GM23248 (cell line): Measurements from ENCODE around the gene ASAP2.

Experiments
- EZH2 ChIP-seq: fragments of 200-600 bp; sonication (generic); IDR thresholded peaks from 2 replicates; pipeline ENCODE4 v1.6.1; 2018; ENCODE audit warnings: antibody characterized with exemption, mild to moderate bottlenecking; ENCODE audit not compliant: insufficient read depth, poor library complexity, severe bottlenecking
- EZH2phosphoT487 ChIP-seq: fragments of 200-600 bp; sonication (generic); IDR thresholded peaks from 2 replicates; pipeline ENCODE4 v1.6.1; 2018; ENCODE audit warnings: antibody characterized with exemption, moderate library complexity, mild to moderate bottlenecking, low read depth; ENCODE audit not compliant: insufficient read depth

GRCh38 chr2:9291331-9291730, 84.7 kb downstream of the ASAP2 start:
- TF ChIP-seq EZH2 (no peak), EZH2phosphoT487 (no peak)
